Measurements from ENCODE around the gene ZNF780A.
"Not testable (repeated sequence)": the region's sequence is repeated elsewhere in the genome, so short reads cannot be mapped to it uniquely, and the experiment has no call there.

The ZNF780A gene

DNA sequence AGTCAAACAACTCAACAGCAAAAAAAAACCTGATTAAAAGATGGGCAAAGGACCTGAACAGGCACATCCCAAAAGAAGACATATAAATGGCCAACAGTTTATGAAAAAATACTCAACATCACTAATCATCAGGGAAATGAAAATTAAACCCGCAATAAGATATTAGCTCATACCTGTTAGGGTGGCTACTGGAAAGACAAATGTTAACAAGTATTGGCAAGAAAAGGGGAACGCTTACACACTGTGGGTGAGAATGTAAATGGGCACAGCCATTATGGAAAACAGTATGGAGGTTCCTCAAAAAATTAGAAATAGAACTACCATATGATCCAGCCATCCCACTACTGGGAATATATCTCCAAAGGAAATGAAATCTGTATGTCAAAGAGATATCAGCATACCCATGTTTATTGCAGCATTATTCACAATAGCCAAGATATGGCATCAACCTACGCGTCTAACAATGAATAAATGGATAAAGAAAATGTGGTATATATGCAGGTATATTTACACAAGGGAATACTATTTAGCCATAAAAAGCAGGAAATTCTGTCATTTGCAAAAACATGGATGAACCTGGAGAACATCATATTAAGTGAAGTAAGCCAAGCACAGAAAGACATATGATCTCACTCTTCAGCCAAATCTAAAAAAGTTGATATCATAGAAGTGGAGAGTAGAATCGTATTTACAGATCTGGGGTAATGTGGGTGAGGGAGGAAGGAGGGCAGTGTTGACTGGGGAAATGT is 2.3 kb downstream of the ZNF780A start:
- no peak for DNase-seq (ENCODE audit: low read depth in 2 of 2, low spot score in 1 of 2)

DNA sequence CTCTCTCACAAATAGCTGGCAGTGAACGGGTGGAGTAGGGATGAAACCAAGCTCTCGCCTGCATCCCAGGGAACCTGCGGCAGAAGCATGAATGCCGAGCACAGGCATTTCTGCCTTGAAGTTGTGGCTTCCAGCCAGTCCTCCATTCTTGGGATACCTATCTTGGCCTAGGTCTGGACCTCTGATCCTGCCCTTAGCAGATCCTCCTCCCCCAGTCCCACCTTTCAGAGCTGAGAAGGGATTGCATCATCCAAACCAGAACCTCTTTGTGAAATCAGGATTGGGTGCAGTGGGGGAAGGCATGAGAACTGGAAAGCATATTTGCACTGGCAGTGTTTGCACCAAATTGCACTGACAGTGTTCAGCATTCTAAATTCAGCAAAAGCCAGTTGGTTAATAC is 5.8 kb downstream of the ZNF780A start:
- no peak for DNase-seq (ENCODE audit: low read depth in 2 of 2, low spot score in 1 of 2)

DNA sequence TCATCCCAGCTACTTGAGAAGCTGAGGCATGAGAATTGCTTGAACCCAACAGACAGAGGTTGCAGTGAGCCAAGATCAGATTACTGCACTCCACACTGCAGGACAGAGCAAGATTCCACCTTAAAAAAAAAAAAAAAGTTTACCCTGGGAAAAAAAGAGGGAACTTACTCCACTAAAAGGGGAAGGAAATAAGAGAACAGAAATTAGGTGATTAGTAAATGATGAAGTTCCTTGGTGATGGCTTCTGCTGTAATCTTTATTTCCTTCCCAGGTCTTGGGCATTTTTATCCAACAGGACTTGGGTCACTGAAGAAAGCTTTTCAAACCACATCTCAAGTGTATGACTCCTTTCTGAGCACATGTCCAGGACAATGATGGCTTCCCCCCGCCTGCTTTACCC is 9.3 kb downstream of the ZNF780A start:
- DNase-seq (ENCODE audit: low read depth in 2 of 2, low spot score in 1 of 2) = no peak

DNA sequence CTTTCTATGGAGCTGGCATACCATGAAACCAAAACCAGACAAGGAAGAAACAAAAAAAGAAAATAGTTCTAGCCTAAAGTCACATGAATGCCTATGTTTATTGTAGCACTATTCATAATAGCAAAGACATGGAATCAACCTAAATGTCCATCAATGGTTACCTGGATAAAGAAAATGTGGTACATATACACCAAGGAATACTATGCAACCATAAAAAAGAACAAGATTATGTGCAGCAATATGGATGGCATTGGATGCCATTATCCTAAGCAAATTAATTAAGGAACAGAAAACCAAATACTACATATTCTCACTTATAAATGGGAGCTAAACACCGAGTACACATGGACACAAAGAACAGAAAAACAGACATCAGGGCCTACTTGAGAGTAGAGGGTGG is 10.5 kb downstream of the ZNF780A start:
- DNase-seq (ENCODE audit: low read depth in 2 of 2, low spot score in 1 of 2) = no peak

DNA sequence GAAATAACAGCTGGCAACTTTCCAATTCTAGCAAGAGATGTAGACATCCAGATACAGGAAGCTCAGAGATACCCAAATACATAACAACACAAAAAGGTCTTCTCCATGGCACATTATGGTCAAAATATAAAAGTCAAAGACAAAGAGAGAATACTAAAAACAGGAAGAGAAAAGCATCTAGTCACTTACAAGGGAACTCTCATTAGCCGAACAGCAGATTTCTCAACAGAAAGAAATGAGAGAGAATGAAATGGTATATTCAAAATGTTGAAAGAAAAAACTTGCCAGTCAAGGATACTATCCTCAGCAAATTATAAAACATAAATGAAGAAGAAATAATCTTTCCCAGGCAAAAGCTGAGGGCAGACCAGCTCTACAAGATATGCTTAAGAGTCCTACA is 12.4 kb downstream of the ZNF780A start:
- DNase-seq (ENCODE audit: low read depth in 2 of 2, low spot score in 1 of 2) = no peak

DNA sequence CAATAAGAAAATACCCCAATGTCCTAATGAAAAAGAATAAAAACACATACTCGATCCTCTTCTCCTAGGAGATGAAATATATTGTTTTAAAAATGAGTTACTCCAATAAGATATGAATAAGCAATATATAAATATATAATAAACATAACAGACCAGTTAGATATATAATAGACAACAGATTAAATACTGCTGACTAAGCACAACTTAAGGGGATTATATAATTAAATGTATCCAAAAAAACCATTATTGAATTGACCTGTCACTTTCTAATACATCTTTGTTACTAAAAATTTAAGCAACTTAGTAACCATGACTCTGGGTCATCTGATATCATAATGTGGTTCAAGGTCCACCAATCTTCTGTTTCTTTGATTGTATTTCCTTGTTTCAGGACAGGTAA is 20.7 kb downstream of the ZNF780A start:
- no peak for DNase-seq (ENCODE audit: low read depth in 2 of 2, low spot score in 1 of 2)

DNA sequence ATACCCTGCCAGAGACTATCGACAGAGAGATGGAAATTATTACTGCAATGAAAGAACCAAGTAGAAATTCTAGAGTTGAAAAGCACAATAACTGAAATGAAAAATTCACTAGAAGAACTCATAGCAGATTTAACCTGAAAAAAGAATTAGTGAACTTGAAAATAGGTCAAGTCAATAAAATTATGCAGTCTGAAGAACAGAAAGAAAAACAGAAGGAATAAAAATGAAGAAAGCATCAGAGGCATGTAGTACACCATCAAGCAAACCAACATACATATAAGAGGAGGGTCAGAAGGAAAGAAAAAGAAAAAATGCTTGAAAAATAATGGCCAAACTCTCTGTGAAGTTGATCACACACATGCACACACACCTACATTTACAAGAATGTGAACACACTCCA is 31.1 kb downstream of the ZNF780A start:
- no peak for DNase-seq (ENCODE audit: low read depth in 2 of 2, low spot score in 1 of 2)

DNA sequence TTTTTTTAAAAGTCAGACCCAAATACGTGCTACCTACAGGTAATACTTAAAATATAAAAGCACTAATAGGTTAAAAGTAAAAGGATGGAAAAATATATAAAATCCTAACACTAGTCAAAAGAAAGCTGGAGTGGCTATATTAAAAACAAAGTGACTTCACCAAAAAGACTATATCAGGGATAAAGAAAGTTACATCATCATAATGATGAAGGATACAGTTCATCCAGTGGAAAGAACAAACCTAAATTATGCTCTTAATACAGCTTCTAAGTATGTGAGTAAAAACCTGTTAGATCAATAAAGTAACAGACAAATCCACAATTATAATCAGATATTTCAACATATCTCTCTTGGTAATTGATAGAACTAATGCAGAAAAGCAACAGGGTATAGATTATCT is 33.6 kb downstream of the ZNF780A start:
- no peak for DNase-seq (ENCODE audit: low read depth in 2 of 2, low spot score in 1 of 2)

DNA sequence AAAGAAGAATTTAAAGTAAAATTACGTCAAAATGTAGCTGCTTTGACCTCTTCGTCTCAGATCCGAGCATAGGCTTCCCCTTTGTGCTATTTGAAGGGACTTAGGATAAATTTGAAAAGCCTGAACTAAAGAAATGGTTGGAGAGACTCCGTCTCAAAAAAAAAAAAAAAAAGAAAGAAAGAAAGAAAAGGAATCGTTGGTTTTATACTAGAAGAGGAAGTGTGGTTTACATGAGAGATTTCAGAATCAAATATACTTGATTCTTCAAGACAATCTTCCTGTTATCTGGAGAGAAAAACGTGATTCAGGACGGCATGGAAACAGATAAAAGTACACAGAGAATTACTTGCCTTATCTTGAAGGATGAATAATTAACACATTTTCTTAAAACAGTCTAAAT is 34.2 kb downstream of the ZNF780A start:
- DNase-seq (ENCODE audit: low read depth in 2 of 2, low spot score in 1 of 2) = no peak

DNA sequence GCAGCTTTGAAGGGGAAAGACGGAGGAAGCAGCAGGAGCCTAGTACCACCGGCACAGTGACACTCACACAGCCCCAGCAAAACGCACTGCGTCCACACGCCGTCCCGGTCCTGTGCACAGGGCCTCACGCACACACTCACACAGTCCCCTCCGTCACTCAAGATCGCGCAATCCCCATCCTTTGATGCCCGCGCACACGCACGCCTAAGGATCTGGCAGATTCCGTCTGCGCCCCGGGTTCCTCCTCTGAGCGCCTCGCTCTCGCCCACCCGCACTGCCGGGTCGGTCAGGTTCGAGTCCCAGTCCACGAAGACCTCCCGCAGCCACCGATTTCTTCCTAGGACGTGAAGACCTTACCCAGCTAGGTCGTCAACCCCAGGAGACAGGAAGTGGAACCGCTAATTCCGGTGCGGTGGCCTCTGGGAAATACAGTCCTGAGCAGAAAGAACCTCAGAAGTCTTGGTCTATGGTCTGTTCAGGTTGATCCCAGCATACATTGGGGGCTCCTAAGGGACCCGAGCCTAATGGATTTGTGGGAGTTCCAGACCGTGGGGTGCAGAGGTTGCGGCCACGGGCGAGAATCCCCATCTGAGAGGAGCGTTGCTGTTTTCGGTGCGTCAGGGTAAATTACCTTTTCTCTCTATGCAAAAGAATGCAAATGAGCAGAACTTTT is 34.8 kb downstream of the ZNF780A start, which contains the start of gene ZNF780B:
Gene ZNF780B (minus strand): TSS at position 400 of the 673 bp plus-strand sequence. CDS start 5,899 bp downstream, outside the sequence.
- peak; percentile 40 to 47 for DNase-seq (ENCODE audit: low read depth in 2 of 2, low spot score in 1 of 2)

DNA sequence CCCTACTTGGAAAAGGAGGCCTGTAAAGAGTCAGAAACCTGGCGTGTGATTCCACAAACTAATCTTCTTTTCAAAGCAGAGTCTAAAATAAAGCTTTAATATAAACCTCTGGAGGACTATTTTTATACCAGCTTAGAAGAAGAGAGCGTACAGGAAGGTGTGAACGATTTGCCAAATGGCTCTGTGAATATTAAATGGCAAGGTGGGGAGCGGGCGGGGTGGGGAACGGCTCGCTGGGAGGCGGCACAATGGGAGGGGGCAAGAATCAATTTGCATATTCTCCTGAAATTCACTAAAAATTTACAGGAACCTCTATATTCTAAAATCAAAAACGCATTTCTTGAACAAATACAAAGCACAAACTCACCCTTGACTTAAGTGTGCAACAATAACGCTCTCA is 35.7 kb downstream of the ZNF780A start:
- DNase-seq (ENCODE audit: low read depth in 2 of 2, low spot score in 1 of 2) = no peak

DNA sequence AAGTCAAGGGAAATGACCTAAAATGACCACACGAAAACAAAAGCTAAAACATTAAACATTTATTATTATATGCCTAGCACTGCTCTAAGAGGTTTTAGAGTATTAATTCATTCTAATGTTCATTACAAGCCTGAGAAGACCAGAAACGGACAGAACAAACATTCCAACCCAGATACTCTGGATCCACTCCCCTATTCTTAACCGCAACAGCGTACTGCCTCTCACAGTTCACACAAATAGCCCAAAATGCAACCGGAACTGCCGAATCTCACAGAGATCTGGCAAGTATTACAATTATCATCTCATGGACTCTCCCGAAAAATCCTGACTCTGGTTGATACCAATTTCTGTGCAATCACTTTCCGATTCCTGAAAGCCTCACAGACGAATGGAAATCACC is 36.1 kb downstream of the ZNF780A start:
- DNase-seq (ENCODE audit: low read depth in 2 of 2, low spot score in 1 of 2) = no peak

DNA sequence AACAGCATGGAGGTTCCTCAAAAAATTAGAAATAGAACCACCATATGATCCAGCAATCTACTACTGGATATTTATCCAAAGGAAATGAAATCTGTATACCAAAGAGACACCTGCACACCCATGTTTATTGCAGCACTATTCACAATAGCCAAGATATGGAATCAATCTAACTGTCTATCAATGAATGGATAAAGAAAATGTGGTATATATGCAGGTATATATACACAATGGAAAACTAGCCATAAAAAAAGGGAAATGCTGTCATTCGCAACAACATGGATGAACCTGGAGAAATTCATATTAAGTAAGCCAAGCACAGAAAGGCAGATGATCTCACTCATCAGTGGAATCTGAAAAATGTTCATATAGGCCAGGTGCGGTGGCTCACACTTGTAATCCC is 37.3 kb downstream of the ZNF780A start:
- no peak for DNase-seq (ENCODE audit: low read depth in 2 of 2, low spot score in 1 of 2)

DNA sequence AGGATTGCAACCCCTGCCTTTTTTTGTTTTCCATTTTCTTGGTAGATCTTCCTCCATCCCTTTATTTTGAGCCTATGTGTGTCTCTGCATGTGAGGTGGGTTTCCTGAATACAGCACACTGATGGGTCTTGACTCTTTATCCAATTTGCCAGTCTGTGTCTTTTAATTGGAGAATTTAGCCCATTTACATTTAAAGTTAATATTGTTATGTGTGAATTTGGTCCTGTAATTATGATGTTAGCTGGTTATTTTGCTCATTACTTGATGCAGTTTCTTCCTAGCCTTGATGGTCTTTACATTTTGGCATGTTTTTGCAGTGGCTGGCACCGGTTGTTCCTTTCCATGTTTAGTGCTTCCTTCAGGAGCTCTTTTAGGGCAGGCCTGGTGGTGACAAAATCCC is 49.0 kb downstream of the ZNF780A start:
- DNase-seq (ENCODE audit: low read depth in 2 of 2, low spot score in 1 of 2) = not testable (repeated sequence)

DNA sequence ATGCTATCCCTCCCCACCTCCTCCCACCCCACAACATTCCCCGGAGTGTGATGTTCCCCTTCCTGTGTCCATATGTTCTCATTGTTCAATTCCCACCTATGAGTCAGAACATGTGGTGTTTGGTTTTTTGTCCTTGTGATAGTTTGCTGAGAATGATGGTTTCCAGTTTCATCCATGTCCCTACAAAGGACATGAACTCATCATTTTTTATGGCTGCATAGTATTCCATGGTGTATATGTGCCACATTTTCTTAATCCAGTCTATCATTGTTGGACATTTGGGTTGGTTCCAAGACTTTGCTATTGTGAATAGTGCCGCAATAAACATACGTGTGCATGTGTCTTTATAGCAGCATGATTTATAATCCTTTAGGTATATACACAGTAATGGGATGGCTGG is 52.7 kb downstream of the ZNF780A start:
- DNase-seq (ENCODE audit: low read depth in 2 of 2, low spot score in 1 of 2) = not testable (repeated sequence)

DNA sequence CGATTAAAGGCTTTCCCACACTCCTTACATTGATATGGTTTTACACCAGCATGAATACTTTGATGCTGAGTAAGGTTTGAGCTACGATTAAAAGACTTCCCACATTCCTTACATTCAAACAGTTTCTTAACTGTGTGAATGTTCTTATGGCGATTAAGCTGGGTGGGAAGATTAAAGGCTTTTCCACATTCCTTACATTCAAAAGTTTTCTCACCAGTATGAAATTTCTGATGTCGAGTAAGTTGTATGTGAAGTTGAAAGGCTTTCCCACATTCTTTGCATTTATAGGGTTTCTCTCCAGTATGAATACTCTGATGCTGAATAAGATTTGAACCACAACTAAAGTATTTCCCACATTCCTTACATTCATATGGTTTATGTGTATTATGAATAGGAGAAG is 54.7 kb downstream of the ZNF780A start:
- DNase-seq (ENCODE audit: low read depth in 2 of 2, low spot score in 1 of 2) = no peak

DNA sequence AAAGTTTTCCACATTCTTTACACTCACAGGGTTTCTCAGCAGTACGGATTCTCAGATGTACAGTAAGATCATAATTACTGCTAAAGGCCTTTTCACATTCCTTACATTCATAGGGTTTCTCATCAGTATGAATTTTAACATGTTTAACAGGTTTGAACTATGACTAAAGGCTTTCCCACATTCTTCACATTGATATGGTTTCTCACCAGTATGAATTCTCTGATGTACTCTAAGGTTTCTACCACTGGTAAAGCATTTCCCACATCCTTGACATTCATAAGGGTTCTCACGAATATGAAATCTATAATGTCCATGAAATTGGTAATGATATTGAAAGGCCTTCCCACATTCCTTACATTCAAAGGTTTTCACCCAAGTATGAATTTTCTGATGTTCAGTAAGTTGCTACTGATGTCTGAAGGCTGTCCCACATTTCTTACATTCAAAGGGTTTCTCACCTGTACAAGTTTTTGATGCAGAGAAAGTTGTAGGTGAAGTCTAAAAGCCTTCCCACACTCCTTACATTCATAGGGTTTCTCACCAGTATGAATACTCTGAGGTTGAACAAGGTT is 56.7 kb downstream of the ZNF780A start:
- DNase-seq (ENCODE audit: low read depth in 2 of 2, low spot score in 1 of 2) = no peak

DNA sequence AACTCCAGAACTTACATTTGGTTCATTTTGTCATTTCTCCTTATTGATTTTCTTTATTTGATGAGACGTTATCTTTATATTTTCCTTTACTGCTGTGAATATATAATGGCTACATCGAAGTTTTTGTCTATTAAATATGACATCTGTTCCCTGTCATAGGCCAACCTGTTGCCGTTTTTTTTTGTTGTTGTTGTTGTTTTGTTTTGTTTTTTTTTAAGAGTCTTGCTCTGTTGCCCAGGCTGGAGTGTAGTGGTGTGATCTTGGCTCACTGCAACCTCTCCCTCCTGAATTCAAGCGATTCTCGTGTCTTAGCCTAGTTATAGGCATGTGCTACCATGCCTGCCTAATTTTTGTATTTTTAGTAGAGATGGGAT is 64.2 kb downstream of the ZNF780A start:
- no peak for DNase-seq (ENCODE audit: low read depth in 2 of 2, low spot score in 1 of 2)

DNA sequence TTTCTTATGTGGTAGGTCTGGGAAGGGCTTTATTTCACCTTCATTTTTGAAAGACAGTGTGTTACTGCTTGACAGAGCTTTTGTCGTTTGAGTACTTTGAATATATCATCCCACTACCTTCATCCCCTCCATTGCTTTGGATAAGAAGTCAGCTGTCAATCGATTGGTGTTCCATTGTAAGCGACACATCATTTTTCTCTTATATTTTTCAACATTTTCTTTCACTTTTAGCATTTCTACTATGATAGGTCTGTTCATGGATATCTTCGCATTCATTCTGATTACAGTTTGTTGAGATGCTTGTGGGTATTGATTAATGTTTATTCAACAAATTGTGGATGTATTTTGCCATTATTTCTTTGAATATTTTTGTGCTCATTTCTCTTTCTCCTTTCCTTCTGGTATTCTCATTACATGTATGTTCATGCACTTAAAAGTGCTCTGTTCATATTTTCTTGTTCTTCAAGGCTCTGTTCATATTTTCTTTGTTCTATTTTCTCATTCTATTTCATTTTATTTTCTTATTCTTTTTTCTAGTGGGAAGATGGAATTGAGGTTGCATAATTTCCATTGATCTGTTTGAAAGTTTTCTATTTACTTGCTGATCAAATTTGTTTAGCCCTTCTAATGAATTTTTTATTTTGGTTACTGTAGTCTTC is 64.7 kb downstream of the ZNF780A start:
- no peak for DNase-seq (ENCODE audit: low read depth in 2 of 2, low spot score in 1 of 2)

DNA sequence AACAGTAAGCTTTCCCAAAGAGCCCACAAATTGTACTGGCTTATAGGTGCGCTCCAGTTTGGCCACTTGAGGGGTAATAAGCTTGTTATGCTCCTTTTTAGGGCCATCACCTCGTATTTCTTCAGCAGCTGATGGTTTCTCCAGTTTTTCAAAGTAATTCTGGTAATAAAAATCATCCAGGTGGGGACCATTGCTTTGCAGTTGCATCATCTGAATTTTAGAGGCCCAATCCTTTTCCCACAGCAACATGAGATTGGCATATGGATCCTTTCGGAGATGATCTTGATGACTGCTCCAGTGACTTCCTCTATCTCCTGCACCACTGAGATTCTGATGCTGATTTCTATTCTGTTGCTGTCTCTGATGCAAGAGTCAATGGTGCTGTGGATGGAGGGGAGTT is 66.8 kb downstream of the ZNF780A start:
- no peak for DNase-seq (ENCODE audit: low read depth in 2 of 2, low spot score in 1 of 2)
